Effector memory CD4-positive, alpha-beta T cell (primary cell): Measurements from ENCODE around the gene EIF5B.

ENCODE experiments used
- DNase-seq, 3 donors: peaks; one replicate each; pipeline ENCODE4 v3.0.0-alpha.2; 2020
- H3K27ac ChIP-seq: 2 replicates; pipeline ENCODE4 v1.7.0; 2013; ENCODE audit warnings: mild to moderate bottlenecking, low read length, moderate library complexity; ENCODE audit not compliant: insufficient read depth, poor library complexity, severe bottlenecking
- H3K27me3 ChIP-seq: replicated peaks from 2 replicates; pipeline ENCODE4 v1.7.0; 2013; ENCODE audit warnings: mild to moderate bottlenecking, low read length; ENCODE audit not compliant: insufficient read depth, control insufficient read depth, poor library complexity, severe bottlenecking
- H3K36me3 ChIP-seq: 2 replicates; pipeline ENCODE4 v1.7.0; 2013; ENCODE audit warnings: mild to moderate bottlenecking, low read length, moderate library complexity; ENCODE audit not compliant: control insufficient read depth, insufficient read depth
- H3K4me1 ChIP-seq: 2 replicates; pipeline ENCODE4 v1.7.0; 2013; ENCODE audit warnings: low read length, mild to moderate bottlenecking; ENCODE audit not compliant: control insufficient read depth, insufficient read depth, poor library complexity, severe bottlenecking
- H3K4me3 ChIP-seq: 2 replicates; pipeline ENCODE4 v1.7.0; 2013; ENCODE audit warnings: low read length, low read depth, mild to moderate bottlenecking; ENCODE audit not compliant: insufficient read depth, poor library complexity, severe bottlenecking
- H3K9me3 ChIP-seq: 2 replicates; pipeline ENCODE4 v1.7.0; 2013; ENCODE audit warnings: mild to moderate bottlenecking, low read length, moderate library complexity; ENCODE audit not compliant: control insufficient read depth

The EIF5B gene

GRCh38 chr2:99388892-99389291, 51.7 kb downstream of the EIF5B start:
- H3K36me3 ChIP-seq: peaks cover 34% of the 10 kb centered on the region
- H3K27ac ChIP-seq: no peak overlapping the region
- no peak overlapping the region for H3K4me3 ChIP-seq
- no peaks in the 10 kb centered on the region for H3K4me1 ChIP-seq
- H3K9me3 ChIP-seq: no peaks in the 10 kb centered on the region
- H3K27me3 ChIP-seq: no peaks in the 10 kb centered on the region
- DNase-seq: no peak

GRCh38 chr2:99389371-99389770, 52.2 kb downstream of the EIF5B start:
- no peak overlapping the region for H3K4me3 ChIP-seq
- H3K4me1 ChIP-seq: no peaks in the 10 kb centered on the region
- H3K27me3 ChIP-seq: no peaks in the 10 kb centered on the region
- no peak for DNase-seq
- no peak overlapping the region for H3K27ac ChIP-seq
- peaks cover 36% of the 10 kb centered on the region for H3K36me3 ChIP-seq
- no peaks in the 10 kb centered on the region for H3K9me3 ChIP-seq

- Histone ChIP-seq H3K36me3 (peaks cover 38% of the 10 kb centered on the region), H3K4me1 (no peaks in the 10 kb centered on the region), H3K4me3 (no peak overlapping the region), H3K27me3 (no peaks in the 10 kb centered on the region), H3K9me3 (no peaks in the 10 kb centered on the region), H3K27ac (no peak overlapping the region)
- no peak for DNase-seq
Observed at GRCh38 chr2:99389946-99390345, 52.8 kb downstream of the EIF5B start.

GRCh38 chr2:99395589-99396130, 58.5 kb downstream of the EIF5B start:
- peaks cover 75% of the 10 kb centered on the region for H3K36me3 ChIP-seq
- no peak overlapping the region for H3K27ac ChIP-seq
- H3K9me3 ChIP-seq: no peaks in the 10 kb centered on the region
- H3K4me1 ChIP-seq: no peaks in the 10 kb centered on the region
- no peak for DNase-seq
- no peaks in the 10 kb centered on the region for H3K27me3 ChIP-seq
- H3K4me3 ChIP-seq: no peak overlapping the region

- no peak for DNase-seq
Observed at GRCh38 chr2:99397266-99397920, 60.2 kb downstream of the EIF5B start.

GRCh38 chr2:99398303-99398702, 61.1 kb downstream of the EIF5B start:
- Histone ChIP-seq H3K27me3 (no peaks in the 10 kb centered on the region), H3K27ac (no peak overlapping the region), H3K4me3 (no peak overlapping the region), H3K9me3 (no peaks in the 10 kb centered on the region), H3K4me1 (no peaks in the 10 kb centered on the region), H3K36me3 (peaks cover 73% of the 10 kb centered on the region)
- no peak for DNase-seq

More at GRCh38 chr2:99397266-99397920, 60.2 kb downstream of the EIF5B start:
- Histone ChIP-seq H3K9me3 (no peaks in the 10 kb centered on the region), H3K27me3 (no peaks in the 10 kb centered on the region), H3K27ac (no peak overlapping the region), H3K4me3 (no peak overlapping the region), H3K4me1 (no peaks in the 10 kb centered on the region), H3K36me3 (peaks cover 70% of the 10 kb centered on the region)

GRCh38 chr2:99399063-99399462, 61.9 kb downstream of the EIF5B start:
- H3K27ac ChIP-seq: no peak overlapping the region
- no peak for DNase-seq
- H3K9me3 ChIP-seq: no peaks in the 10 kb centered on the region
- peaks cover 73% of the 10 kb centered on the region for H3K36me3 ChIP-seq
- H3K27me3 ChIP-seq: no peaks in the 10 kb centered on the region
- H3K4me1 ChIP-seq: no peaks in the 10 kb centered on the region
- no peak overlapping the region for H3K4me3 ChIP-seq

GRCh38 chr2:99399795-99400194, 62.6 kb downstream of the EIF5B start:
- Histone ChIP-seq H3K4me3 (no peak overlapping the region), H3K36me3 (peaks cover 75% of the 10 kb centered on the region), H3K27ac (no peak overlapping the region), H3K4me1 (no peaks in the 10 kb centered on the region), H3K9me3 (no peaks in the 10 kb centered on the region), H3K27me3 (no peaks in the 10 kb centered on the region)
- DNase-seq: no peak

- H3K36me3 ChIP-seq: peaks cover 78% of the 10 kb centered on the region
- no peaks in the 10 kb centered on the region for H3K27me3 ChIP-seq
- H3K4me1 ChIP-seq: no peaks in the 10 kb centered on the region
- no peaks in the 10 kb centered on the region for H3K9me3 ChIP-seq
- DNase-seq: no peak
- no peak overlapping the region for H3K27ac ChIP-seq
- H3K4me3 ChIP-seq: no peak overlapping the region
Observed at GRCh38 chr2:99401841-99402240, 64.7 kb downstream of the EIF5B start.

- Histone ChIP-seq H3K4me1 (no peaks in the 10 kb centered on the region), H3K4me3 (no peak overlapping the region), H3K27me3 (no peaks in the 10 kb centered on the region), H3K36me3 (peaks cover 68% of the 10 kb centered on the region), H3K9me3 (no peaks in the 10 kb centered on the region), H3K27ac (no peak overlapping the region)
- no peak for DNase-seq
Observed at GRCh38 chr2:99403084-99403483, 65.9 kb downstream of the EIF5B start.
